GM21825 (cell line): ENCODE data around the gene KIF1C.
"Not testable (repeated sequence)": the region's sequence is repeated elsewhere in the genome, so short reads cannot be mapped to it uniquely, and the experiment has no call there.

ENCODE experiments used
- ATAC-seq: cut with Tn5 transposase; IDR thresholded peaks from one replicate; pipeline ENCODE4 v1.9.1; 2021; ENCODE audit warnings: mild to moderate bottlenecking, moderate library complexity; ENCODE audit not compliant: unreplicated experiment

KIF1C gene

GRCh38 chr17:5042157-5043022, 44.6 kb downstream of the KIF1C start:
- no peak for ATAC-seq

GRCh38 chr17:5043524-5043923, 45.8 kb downstream of the KIF1C start:
- no peak for ATAC-seq

GRCh38 chr17:5044630-5045029, 46.9 kb downstream of the KIF1C start:
- ATAC-seq = no peak

GRCh38 chr17:5045496-5045895, 47.7 kb downstream of the KIF1C start:
- no peak for ATAC-seq

GRCh38 chr17:5047446-5047845, 49.7 kb downstream of the KIF1C start:
- no peak for ATAC-seq

GRCh38 chr17:5049314-5049841, 51.6 kb downstream of the KIF1C start:
- ATAC-seq = no peak

GRCh38 chr17:5050278-5050677, 52.5 kb downstream of the KIF1C start:
- ATAC-seq = no peak

GRCh38 chr17:5055543-5055942, 57.8 kb downstream of the KIF1C start:
- ATAC-seq = no peak

- no peak for ATAC-seq
These were observed 67.5 kb downstream of the KIF1C start for GRCh38 chr17:5065227-5065744.

- ATAC-seq = no peak
These were observed 70.5 kb downstream of the KIF1C start for GRCh38 chr17:5068236-5068635.

- no peak for ATAC-seq
These were observed 72.0 kb downstream of the KIF1C start for GRCh38 chr17:5069724-5070123.

- not testable (repeated sequence) for ATAC-seq
These were observed 77.7 kb downstream of the KIF1C start for GRCh38 chr17:5075472-5075871.

- not testable (repeated sequence) for ATAC-seq
These were observed 79.5 kb downstream of the KIF1C start for GRCh38 chr17:5077275-5077674.

- no peak for ATAC-seq
These were observed 80.0 kb downstream of the KIF1C start for GRCh38 chr17:5077781-5078105.
